AG09309 (cell line): Measurements from ENCODE around the gene MRGPRE.

ENCODE experiments used
- DNase-seq: peaks from one replicate; pipeline ENCODE4 v3.0.0-alpha.2; 2010; ENCODE audit warnings: low read depth
- H3K4me3 ChIP-seq: 2 replicates; pipeline ENCODE4 v1.5.1; 2011; ENCODE audit warnings: mild to moderate bottlenecking, low read depth, low read length, moderate library complexity; ENCODE audit not compliant: control insufficient read depth
- TF ChIP-seq, protein P1 (sequence below): IDR thresholded peaks from 2 replicates; pipeline ENCODE4 v1.5.1; 2011; ENCODE audit warnings: mild to moderate bottlenecking, low read depth, low read length, inconsistent platforms; ENCODE audit not compliant: insufficient read depth, control insufficient read depth; ENCODE audit errors: missing control alignments

MRGPRE gene

GRCh38 chr11:3193373-3194015 lies 38.7 kb downstream of the MRGPRE start:
- DNase-seq: no peak
- TF ChIP-seq, protein P1, sequence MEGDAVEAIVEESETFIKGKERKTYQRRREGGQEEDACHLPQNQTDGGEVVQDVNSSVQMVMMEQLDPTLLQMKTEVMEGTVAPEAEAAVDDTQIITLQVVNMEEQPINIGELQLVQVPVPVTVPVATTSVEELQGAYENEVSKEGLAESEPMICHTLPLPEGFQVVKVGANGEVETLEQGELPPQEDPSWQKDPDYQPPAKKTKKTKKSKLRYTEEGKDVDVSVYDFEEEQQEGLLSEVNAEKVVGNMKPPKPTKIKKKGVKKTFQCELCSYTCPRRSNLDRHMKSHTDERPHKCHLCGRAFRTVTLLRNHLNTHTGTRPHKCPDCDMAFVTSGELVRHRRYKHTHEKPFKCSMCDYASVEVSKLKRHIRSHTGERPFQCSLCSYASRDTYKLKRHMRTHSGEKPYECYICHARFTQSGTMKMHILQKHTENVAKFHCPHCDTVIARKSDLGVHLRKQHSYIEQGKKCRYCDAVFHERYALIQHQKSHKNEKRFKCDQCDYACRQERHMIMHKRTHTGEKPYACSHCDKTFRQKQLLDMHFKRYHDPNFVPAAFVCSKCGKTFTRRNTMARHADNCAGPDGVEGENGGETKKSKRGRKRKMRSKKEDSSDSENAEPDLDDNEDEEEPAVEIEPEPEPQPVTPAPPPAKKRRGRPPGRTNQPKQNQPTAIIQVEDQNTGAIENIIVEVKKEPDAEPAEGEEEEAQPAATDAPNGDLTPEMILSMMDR: no peak
- no peak overlapping the region for H3K4me3 ChIP-seq

- DNase-seq: no peak
- no peak overlapping the region for H3K4me3 ChIP-seq
- TF ChIP-seq, protein P1: no peak
These were observed 39.5 kb downstream of the MRGPRE start for GRCh38 chr11:3192511-3193372.

DNA sequence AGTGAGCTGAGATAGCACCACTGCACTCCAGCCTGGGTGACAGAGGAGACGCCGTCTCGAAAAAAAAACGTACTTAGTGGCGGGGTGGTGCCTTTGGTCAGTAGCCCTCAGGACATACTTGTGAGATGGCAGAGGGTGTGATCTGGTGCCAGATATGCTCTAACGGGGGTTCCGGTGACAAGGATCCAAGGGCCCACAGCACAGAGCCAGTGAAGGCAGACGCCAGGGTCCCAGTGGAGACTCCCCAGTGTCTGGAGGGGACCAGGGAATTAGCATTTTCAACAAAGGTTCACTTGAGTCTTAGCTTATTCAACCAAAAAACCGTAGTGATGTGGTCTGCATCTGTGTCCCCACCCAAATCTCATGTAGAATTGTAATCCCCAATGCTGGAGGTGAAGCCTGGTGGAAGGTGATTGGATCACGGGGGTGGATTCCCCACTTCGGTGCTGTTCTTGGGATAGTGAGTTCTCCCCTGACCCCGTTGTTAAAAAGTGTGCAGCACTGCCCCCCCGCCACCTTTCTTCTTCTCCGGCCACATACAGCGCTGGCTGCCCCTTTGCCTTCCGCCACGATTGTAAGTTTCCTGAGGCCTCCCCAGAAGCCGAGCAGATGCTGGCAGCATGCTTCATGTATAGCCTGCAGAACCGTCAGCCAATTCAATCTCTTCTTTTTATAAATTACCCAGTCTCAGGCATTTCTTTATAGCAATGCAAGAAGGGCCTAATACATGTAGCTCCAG lies 40.5 kb downstream of the MRGPRE start:
- no peak overlapping the region for H3K4me3 ChIP-seq
- TF ChIP-seq, protein P1: no peak
- DNase-seq: no peak

DNA sequence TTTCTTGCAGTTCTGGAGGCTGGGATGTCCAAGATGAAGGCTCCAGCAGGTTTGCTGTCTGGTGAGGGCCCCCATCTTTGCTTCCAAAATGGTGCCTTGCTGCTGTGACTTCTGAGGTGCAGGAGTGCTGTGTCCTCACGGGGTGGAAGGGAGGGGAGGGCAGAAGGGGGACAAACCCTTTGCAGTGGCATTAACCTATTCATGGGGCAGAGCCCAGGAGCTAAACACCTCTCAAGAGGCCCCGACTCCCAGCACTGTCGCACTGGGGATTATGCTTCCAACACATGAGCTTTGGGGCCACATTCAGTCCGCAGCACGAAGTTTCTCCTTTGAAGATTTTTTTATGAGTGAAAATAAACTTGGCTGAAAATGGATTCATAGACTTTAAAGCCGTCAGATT lies 41.6 kb downstream of the MRGPRE start:
- no peak for DNase-seq
- no peak overlapping the region for H3K4me3 ChIP-seq
- TF ChIP-seq, protein P1: no peak

GRCh38 chr11:3189886-3190583 lies 42.2 kb downstream of the MRGPRE start:
- H3K4me3 ChIP-seq: no peak overlapping the region
- no peak for DNase-seq
- TF ChIP-seq, protein P1: no peak
